Measurements from ENCODE around the gene AXIN2.

DNA sequence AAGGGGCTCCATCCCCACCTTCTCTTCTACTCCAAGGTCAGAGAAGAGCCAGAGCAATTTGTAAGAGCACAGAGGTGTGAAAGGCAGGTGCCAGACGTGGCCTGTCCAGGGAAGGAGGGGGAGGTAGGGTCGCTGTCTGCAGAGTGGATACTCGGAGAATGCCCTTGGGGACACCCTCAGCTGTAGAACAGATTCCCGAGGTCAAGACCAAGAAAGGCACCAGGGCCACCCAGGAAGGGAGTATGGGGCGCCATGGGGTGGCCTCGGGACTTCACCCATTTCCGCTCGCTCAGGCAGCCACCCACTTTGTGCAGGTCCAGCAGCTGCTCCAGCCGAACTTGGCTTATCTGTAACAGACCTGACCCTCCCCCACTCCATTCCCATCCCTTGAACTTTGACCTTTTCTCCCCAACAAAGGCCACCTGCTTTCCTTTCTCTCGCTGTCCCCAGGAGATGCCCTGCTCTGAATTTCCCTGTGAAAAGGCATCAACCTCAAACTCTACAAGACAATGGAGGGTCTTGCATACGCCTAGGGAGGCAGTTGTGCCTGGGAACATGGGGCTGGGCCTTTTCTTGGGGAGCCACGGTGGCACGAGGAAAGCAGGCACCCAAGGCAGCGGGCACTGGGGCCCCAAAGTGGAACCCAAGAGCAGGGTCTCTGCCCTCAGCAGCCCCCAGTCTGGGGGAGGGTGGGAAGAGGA is 11.3 kb upstream of the AXIN2 start:
- TF ChIP-seq EZH2 (IDR thresholded peaks at IDR 0.05; ENCODE audit: insufficient read depth, poor library complexity, severe bottlenecking) (no peak), EZH2phosphoT487 (IDR thresholded peaks at IDR 0.05; ENCODE audit: insufficient read depth, low read depth) (no peak)
